GM19438 (cell line): ENCODE measurements around the gene MAEA.
"Not testable (repeated sequence)": the region's sequence is repeated elsewhere in the genome, so short reads cannot be mapped to it uniquely, and the experiment has no call there.

Source experiments
- ATAC-seq: cut with Tn5 transposase; IDR thresholded peaks from one replicate; pipeline ENCODE4 v1.9.1; 2021; ENCODE audit warnings: low read depth; ENCODE audit not compliant: unreplicated experiment

The MAEA gene

GRCh38 chr4:1333256-1333655, 43.6 kb downstream of the MAEA start:
- no peak for ATAC-seq

- ATAC-seq, result not testable (repeated sequence)
These were observed 44.3 kb downstream of the MAEA start for GRCh38 chr4:1333851-1334578.

- no peak for ATAC-seq
These were observed 44.8 kb downstream of the MAEA start for GRCh38 chr4:1334579-1334895.

GRCh38 chr4:1335193-1335883, 45.6 kb downstream of the MAEA start:
- ATAC-seq, result not testable (repeated sequence)

GRCh38 chr4:1336088-1336491, 46.4 kb downstream of the MAEA start:
- no peak for ATAC-seq

- no peak for ATAC-seq
These were observed 47.7 kb downstream of the MAEA start for GRCh38 chr4:1337376-1337831.

GRCh38 chr4:1337951-1338751, 48.5 kb downstream of the MAEA start:
- no peak for ATAC-seq

GRCh38 chr4:1338752-1339414, 49.2 kb downstream of the MAEA start:
- ATAC-seq, result no peak

- no peak for ATAC-seq
These were observed 49.8 kb downstream of the MAEA start for GRCh38 chr4:1339489-1339888.

- ATAC-seq, result no peak
These were observed 50.6 kb downstream of the MAEA start for GRCh38 chr4:1340181-1340747.

GRCh38 chr4:1340861-1341260, 51.2 kb downstream of the MAEA start:
- no peak for ATAC-seq

GRCh38 chr4:1342003-1342402, 52.3 kb downstream of the MAEA start:
- no peak for ATAC-seq

GRCh38 chr4:1344696-1345095, 55.0 kb downstream of the MAEA start:
- ATAC-seq, result no peak

- peak; percentile 31 for ATAC-seq
These were observed 56.5 kb downstream of the MAEA start for GRCh38 chr4:1345903-1346780.

GRCh38 chr4:1346781-1347409, 57.2 kb downstream of the MAEA start, which contains the start of gene UVSSA:
TSS of gene UVSSA (plus strand) at chr4:1347208. CDS start at chr4:1348092, 884 bp downstream.
- peak; percentile 94 for ATAC-seq

GRCh38 chr4:1347410-1347864, 57.7 kb downstream of the MAEA start:
- peak; percentile 20 for ATAC-seq

GRCh38 chr4:1348014-1348513, 58.4 kb downstream of the MAEA start:
- ATAC-seq, result no peak

- no peak for ATAC-seq
These were observed 59.1 kb downstream of the MAEA start for GRCh38 chr4:1348746-1349145.
